GM08714 (cell line): ENCODE measurements around the gene ARFGAP2.
"Not testable (repeated sequence)": the region's sequence is repeated elsewhere in the genome, so short reads cannot be mapped to it uniquely, and the experiment has no call there.

Experiments
- H3K4me3 ChIP-seq: fragments of 200-500 bp; sonication (Bioruptor generic); 2 replicates; pipeline ENCODE4 v1.5.1; 2014; ENCODE audit warnings: mild to moderate bottlenecking, low read length, inconsistent platforms
- ZNF274 ChIP-seq: IDR thresholded peaks from 2 replicates; pipeline ENCODE4 v1.6.1; 2012; ENCODE audit warnings: mild to moderate bottlenecking, low read depth, low read length

Gene ARFGAP2

GRCh38 chr11:47202576-47202975 is 25.9 kb upstream of the ARFGAP2 start:
- TF ChIP-seq ZNF274, result no peak
- H3K4me3 ChIP-seq, result no peak overlapping the region

- no peak overlapping the region for H3K4me3 ChIP-seq
- TF ChIP-seq ZNF274, result no peak
Observed at GRCh38 chr11:47201015-47201414, 24.3 kb upstream of the ARFGAP2 start.

- not testable (repeated sequence) for H3K4me3 ChIP-seq
Observed at GRCh38 chr11:47198161-47198560, 21.5 kb upstream of the ARFGAP2 start.

GRCh38 chr11:47192111-47192510 is 15.4 kb upstream of the ARFGAP2 start:
- no peak for TF ChIP-seq ZNF274

GRCh38 chr11:47191137-47191536 is 14.5 kb upstream of the ARFGAP2 start:
- not testable (repeated sequence) for H3K4me3 ChIP-seq

More at GRCh38 chr11:47192111-47192510, 15.4 kb upstream of the ARFGAP2 start:
- H3K4me3 ChIP-seq, result no peak overlapping the region

GRCh38 chr11:47189100-47189834 is 12.6 kb upstream of the ARFGAP2 start:
- TF ChIP-seq ZNF274, result no peak
- H3K4me3 ChIP-seq, result no peak overlapping the region

GRCh38 chr11:47188259-47188658 is 11.6 kb upstream of the ARFGAP2 start:
- no peak for TF ChIP-seq ZNF274

GRCh38 chr11:47187723-47188122 is 11.0 kb upstream of the ARFGAP2 start:
- no peak overlapping the region for H3K4me3 ChIP-seq
- TF ChIP-seq ZNF274, result no peak

More at GRCh38 chr11:47188259-47188658, 11.6 kb upstream of the ARFGAP2 start:
- no peak overlapping the region for H3K4me3 ChIP-seq

GRCh38 chr11:47186700-47187695 is 10.3 kb upstream of the ARFGAP2 start:
- H3K4me3 ChIP-seq, result peak overlapping the region; percentile 17; the same call in 1 of the 2 replicates
- no peak for TF ChIP-seq ZNF274

- no peak for TF ChIP-seq ZNF274
Observed at GRCh38 chr11:47186076-47186699, 9.5 kb upstream of the ARFGAP2 start, which contains the start of gene PACSIN3. Gene PACSIN3, minus strand, starts transcription at chr11:47186434. Its CDS starts 3,707 bp downstream, at chr11:47182727.

GRCh38 chr11:47185305-47186075 is 8.8 kb upstream of the ARFGAP2 start:
- TF ChIP-seq ZNF274, result no peak

More at GRCh38 chr11:47186076-47186699, 9.5 kb upstream of the ARFGAP2 start, which contains the start of gene PACSIN3:
- peak within 1 kb of the TSS; percentile 54; the same call in 1 of the 2 replicates for H3K4me3 ChIP-seq

GRCh38 chr11:47184711-47185304 is 8.1 kb upstream of the ARFGAP2 start:
- no peak for TF ChIP-seq ZNF274
- H3K4me3 ChIP-seq, result no peak overlapping the region

More at GRCh38 chr11:47185305-47186075, 8.8 kb upstream of the ARFGAP2 start:
- H3K4me3 ChIP-seq, result peak overlapping the region; percentile 54; the same call in 1 of the 2 replicates

GRCh38 chr11:47183969-47184368 is 7.3 kb upstream of the ARFGAP2 start:
- no peak overlapping the region for H3K4me3 ChIP-seq
- TF ChIP-seq ZNF274, result no peak
